NCI-H82 (cell line): Measurements from ENCODE around the gene PRKAR1A.
"Not testable (repeated sequence)": the region's sequence is repeated elsewhere in the genome, so short reads cannot be mapped to it uniquely, and the experiment has no call there.

Experiments used
- DNase-seq: peaks from one replicate; lab custom pipeline; 2025; lab: John Stamatoyannopoulos, UW

PRKAR1A gene

DNA sequence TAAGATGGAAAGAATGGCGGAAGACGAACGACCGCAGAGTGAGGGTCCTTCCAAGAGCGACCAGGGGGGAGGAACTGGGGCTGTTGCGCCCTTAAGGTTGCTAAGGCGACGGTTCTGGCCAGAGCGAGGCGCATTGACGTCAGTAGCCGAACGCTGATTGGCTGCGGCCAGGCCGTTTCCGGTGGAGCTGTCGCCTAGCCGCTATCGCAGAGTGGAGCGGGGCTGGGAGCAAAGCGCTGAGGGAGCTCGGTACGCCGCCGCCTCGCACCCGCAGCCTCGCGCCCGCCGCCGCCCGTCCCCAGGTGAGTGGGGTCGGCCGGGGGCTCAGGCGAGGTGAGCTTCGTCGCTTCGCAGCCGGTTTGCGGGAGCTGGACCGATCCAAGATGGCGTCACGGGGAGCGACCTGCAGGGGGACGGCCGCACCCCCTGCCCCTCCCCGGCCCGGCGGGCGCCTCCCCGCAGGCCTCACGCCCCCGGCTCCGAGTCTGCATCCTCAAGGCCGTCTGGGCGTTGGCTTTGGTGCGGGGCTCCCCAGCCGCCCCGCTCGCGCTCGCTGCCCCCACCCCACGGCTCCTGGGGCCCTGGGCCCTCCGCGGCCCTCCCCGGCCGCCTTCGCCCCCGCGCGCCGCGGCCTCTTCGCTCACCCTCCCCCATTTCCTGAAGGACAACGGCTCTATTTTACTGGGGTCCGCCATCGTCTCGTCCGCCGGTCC is at the start of gene PRKAR1A:
Gene PRKAR1A (plus strand): TSS at position 184 of the 713 bp plus-strand sequence. CDS start 2,970 bp downstream, outside the sequence.
- peak; percentile 98 for DNase-seq

DNA sequence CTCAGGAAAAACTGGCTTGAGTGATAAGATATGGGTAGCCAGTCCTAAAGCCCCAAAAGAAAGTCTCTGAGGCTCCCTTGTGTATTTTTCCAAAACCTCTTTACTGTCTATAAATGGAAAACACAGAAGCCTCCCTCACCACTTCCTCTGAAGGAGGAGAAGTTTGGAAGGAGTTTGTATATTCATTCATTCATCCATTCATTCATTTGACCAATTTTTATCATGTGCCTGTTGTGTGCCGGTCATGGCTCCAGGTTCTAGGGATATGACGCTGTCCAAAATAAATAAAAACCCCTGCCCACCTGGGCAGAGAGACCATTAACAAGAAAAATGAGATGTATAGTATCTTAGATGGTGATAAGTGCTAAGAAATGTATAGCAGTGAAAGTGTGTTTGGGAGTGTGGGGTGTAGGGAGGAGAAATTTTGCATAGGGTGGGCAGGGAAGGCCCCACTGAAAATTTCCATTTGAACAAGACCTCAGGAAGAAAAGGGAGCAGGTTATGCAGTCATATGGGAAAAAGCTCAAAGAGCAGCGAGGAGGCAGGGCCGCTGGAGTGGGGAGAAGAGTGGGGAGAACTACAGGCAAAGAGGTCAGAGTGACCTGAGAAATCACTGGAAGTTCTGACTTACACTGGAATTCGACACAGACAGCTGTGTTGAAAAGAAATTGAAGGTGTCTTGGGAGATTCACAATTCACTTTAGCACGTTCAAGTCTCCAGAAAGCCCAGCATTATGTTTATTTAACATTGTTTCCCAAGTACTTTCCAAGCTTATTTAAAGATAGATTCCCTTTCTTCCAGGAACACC is 48.8 kb upstream of the PRKAR1A start:
- no peak for DNase-seq

DNA sequence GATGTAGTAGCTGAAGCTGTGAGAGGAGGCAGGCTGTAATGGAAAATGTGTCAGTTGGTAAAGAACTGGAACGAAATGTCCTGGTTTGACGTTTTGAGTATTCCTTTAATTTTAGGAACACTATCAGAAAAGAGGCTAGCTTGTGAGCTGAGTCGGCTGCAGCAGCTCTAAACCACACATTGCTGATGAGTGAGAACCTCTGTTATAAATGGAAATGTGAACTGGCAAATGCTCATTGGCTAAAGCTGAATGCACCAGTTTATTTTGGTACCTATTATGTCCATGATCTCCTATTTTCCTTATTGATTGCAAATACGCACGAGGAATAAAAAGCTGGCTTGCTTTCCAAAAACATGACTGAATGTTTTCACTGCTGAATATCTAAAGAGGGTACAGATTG is 43.9 kb upstream of the PRKAR1A start:
- no peak for DNase-seq

DNA sequence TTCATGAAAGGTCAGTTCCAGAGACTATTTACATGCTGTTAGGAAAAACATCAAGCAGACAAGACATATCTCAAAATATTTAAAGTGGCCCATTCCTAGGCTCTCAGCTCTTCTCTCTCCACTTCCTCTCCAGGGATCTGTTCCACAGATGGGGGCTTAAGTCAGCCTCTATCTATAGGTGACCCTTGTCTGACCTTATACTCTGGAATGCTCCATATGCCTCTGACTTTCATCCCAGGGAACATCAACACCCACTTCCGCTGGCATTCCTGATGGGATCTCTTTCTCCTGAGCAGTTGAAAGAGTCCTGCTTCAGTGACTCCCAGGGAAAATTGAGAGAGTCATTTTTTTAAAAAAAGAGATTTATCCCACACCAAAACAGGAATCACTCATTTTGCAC is 43.4 kb upstream of the PRKAR1A start:
- DNase-seq = peak; percentile 73

DNA sequence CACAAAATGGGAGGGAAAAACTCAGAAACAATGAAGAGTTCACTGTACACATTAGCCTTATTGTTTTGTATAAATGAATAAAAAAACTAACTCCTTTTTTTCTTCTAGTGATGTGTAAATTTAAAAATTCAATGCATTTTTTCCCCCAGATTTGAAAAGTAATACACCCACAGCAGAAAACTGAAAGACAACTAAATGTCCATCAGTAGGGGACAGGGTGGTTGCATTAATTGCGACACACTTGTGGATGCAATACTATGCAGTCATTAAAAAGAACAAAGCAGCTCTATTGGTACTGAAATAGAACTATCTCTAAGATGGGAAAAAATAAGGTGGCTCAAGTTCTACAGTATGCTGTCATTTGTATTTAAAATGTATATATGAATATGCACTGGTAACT is 41.3 kb upstream of the PRKAR1A start:
- DNase-seq = no peak

DNA sequence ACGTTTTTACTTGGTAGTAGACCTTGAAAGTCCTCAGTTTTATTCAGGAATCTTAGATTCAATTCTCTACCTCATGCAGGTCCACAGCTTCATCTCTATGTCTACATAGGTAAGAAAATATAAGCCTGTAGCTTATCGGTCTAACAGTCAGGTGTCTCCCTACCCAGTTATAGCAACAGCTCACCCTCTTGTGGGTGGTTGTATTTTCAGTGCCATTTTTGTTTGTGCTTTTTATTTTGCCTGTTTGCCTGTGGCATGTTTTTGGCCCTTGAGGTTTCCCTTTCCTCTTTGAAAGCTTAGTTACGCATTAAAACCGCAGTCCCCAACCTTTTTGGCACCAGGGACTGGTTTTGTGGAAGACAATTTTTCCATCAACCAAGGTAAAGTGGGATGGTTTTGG is 31.3 kb upstream of the PRKAR1A start:
- no peak for DNase-seq

DNA sequence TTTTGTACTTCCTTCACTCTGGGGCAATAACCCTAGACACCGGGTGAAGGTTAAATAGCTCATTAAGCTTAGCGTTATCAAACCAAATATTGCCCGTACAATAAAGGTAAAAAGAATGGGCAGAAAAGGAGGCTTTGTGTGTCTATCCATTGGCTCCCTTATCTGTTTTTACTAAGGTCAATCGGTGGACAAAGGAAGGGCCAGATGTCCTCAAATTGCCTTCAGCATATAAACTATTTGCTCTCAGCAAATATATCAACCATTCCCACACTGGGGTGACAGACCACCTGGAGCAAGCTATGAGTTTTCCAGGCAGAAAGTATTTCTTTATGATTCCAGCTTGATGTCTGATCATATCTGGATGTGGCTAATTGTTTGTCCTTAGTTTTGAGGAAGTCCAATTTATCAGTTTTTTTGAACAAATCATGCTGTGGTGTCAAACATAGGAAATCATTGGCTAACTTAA is 29.6 kb upstream of the PRKAR1A start:
- no peak for DNase-seq

DNA sequence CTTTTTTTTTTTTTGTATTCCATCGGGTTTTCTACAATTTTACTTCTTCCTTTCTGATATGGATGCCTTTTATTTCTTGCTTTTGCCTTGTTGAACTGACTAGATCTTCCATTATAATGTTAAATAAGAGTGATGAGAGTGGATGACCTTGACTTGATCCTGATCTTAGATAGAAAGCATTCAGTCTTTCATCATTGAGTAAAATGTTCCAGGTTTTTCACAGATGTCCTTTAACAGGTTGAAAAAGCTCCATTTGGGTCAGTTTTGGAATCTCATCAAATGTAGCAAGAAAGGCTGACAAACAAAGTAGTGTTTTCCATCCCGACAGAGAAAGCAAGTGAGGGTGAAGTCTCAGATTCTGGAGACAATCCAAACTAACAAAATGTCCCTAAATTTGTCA is 27.8 kb upstream of the PRKAR1A start:
- DNase-seq = no peak

DNA sequence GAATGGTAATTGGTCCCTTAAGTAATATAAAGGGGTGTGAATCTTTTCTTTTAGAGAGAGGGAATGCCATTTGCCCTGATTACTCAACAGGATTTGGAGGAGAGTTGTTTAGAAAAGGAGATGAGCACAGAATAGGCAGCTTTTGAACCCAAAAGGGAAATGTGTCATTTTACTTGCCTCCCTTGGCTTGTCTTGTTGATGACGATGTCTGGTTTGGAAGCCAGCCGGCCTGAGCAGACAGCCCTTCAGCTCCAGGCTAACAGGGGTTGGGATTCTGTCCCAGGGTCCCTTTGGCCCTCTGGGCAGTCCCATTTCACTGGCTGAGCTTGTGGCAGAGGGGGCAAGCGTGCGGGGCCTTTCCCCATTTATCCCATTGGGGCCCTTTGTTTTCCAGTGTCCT is 22.3 kb upstream of the PRKAR1A start:
- DNase-seq = no peak

DNA sequence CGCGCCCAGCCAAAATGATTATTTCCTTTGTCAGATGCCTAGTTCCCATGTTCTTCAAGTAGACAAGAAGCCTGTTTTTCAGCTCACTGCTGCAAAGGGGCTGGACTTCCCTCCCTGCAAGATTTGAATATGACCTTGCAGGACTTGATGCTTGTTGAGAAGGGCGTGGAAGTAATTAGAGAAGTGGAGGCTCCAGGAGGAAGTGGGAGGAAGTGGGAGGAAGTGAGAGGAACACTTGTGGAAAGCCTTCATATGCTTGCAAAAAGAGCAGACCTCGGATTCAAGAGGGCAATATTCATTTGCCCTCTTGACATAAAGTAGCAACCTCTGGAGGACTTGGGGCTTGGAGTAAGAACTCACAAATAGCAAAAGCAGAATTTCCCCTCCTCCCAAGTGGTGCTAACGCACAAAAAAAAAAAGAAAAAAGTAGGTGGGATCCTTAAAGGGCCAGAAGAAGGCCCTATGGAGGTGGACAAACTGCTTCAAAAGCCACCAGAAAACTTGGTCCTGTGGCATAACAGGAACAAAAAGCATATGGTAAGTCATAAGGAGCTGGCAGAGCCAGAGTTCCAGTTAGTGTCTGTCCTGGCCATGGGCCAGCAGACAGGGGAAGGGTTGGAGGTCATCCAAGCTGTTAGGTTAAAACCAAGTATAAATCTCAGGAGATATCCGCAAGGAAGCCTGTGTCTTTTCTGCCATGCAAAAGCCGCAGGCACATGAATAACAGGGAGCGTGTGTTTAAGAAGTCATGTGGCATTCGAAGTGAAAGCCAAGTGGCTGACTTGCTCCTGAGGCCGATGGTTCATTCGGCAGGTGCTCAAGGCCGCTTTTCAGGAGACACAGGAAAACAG is 20.6 kb upstream of the PRKAR1A start:
- peak; percentile 12 for DNase-seq

DNA sequence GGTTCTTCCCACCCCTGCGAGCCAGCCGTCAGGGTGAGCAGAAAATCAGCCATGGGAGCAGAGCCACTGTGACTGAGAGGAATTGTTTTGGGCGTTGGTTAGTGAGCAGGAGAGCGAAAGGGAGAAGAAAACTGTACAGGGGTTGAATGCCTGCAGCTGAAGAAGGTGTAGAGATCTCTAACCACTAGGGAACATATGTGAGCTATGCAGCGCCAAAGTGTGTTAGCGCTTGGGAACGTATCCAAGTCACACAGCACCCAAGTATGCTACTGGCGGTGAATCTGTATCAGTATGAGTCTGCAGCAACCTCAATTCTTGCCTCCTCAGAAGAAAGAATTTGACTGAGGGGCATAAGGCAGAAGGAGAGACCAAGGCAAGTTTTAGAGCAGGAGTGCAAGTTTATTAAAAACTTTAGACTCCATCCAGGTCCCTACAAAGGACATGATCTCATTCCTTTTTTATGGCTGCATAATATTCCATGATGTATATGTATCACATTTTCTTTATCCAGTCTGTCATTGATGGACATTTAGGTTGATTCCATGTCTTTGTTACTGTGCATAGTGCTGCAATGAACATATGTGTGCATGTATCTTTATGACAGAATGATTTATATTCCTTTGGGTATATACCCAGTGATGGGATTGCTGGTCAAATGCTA is 19.7 kb upstream of the PRKAR1A start:
- not testable (repeated sequence) for DNase-seq

DNA sequence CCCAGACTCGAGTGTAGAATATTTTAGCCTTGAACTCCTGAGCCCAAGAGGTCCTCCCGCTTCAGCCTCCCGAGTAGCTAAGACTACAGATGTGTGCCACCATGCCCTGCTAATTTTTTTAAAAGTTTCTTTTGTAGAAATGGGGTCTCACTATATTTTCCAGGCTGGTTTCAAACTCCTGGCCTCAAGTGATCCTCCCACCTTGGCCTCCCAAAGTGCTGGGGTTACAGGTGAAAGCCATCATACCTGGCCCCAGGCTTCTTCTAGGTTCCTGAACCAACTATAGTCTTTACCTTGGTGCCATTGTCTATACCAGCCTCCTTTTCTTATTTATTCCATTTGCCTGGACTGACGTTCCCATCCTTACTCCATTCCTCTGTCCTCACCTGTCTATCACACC is 17.1 kb upstream of the PRKAR1A start:
- DNase-seq = no peak

DNA sequence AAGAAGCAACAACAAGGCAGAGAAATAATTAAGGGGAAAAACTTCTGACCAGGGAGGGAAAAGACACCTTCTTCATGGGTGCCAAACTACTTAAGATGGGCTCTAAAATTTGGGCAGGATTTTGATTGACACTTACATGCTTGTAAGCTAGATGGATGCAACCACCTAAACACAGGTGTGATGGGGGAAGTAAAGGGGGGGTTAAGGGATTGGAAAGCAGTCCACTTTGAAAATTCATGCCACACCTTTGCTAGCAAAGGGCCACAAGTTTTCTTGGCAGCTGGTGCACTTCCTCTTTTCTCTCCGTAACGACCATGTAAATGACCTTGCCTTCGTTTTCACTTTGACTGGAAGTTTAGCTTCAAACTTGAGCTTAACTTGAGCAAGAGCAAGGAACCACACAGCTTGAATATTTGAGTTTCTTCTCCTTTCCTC is 14.3 kb upstream of the PRKAR1A start:
- DNase-seq = no peak

DNA sequence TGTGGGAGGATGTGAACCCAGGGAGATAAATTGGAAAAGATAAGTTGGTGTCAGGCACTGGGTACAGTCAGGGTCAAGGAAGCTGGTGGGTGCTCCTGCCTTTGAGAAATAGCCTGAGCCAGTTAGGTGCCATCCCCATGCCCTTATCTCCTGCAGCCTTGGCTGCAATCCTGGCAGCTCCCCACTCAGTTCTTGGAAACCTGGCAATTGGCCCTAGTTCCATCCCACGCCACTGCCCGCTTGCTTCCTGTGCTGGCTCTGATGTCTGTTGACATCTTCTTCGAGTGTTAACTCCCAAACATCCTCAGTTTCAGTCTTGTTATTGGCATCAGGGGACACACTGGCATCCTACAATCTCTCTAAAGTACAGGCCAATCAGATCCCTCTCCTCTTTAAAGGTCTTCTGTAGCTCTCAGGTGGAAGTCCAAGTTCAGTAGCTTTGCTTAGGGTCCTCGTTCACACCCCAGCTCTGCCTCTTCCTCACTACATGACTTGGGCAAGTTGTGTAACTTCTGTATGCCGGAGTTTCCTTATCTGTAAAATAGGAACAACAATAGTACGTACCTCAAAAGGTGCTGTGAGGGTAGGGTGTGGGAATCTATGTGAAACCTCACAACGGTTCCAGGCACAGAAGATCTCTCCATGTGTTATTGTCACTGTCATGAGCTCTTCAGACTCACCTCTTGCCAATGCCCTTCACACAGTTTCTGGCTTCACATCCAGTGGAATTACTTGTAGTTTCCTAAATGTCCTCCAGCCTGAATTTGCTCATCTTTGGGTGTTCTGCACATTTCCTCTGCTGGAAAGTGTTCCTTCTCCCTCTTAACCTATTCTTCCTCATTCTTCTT is 13.5 kb upstream of the PRKAR1A start:
- DNase-seq = no peak

DNA sequence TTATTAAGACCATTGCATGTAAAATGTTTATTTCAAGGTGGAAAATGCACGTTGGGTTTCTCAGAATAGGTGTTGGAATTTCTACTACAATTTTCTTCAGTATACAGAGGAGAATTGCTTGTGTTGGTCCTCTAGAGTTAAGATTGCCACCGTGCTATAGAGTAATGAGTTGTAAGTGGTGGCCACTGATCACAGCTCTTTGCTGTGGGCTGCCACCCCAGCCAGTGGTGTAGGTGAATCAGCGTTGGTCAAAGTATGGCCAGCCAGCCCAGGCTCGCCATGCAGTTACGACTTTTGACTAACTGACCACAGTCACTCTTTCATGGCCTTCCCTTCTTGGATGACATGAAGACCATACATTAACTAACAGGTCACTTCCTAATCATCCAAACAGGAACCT is 12.6 kb upstream of the PRKAR1A start:
- no peak for DNase-seq

DNA sequence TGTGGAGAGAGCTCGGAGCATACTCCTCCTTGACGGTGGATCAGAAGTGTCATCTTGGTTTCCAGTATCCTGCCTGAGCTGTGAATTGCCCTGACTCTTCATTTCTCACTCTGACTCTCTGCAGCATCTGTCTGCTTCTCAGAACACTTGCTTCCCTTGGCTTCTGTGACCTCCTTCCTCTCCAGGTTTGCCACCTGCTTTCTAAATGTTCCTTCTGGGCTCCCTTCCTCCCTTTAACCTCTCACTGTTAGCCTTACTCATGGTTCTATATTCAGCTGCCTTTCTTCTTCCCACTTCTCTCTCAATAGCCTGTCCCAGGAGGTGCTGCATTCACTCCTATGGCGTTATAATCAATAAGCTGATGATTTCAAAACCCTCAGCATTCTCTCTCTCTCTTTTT is 11.2 kb upstream of the PRKAR1A start:
- no peak for DNase-seq

DNA sequence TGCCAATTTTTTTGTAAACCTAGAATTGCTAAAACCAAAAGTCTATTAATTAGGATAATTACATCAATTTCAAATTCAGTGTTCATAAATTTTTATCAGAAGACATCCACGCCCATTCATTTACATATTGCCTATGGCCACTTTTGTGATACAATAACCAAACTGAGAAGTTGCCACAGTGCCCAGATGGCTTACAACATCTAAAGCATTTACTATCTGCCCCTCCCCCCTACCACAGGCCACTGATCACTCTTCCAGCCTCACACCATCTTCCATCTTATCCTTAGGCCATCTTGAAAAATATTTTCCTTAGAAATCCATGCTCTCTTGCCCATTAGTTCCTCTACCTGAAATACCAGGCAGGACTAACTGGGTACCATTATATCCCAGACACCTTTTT is 6.3 kb upstream of the PRKAR1A start:
- peak; percentile 8 for DNase-seq

DNA sequence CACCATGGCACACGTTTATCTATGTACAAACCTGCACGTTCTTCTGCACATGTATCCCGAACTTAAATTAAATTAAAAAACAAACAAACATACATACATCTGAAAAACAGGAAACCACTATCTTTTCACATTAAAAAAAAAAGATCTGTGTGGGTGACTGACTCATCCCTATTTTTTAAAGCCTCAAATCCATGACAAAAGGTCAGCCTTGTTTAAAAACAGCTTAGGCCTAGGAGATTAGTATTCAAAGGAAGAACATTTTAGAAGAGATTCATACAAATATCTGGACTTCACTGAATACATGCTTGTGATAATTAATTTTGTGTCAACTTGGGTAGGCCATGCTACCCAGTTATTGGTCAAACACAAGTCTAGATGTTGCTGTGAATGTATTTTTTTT is 4.7 kb upstream of the PRKAR1A start:
- DNase-seq = peak; percentile 52

DNA sequence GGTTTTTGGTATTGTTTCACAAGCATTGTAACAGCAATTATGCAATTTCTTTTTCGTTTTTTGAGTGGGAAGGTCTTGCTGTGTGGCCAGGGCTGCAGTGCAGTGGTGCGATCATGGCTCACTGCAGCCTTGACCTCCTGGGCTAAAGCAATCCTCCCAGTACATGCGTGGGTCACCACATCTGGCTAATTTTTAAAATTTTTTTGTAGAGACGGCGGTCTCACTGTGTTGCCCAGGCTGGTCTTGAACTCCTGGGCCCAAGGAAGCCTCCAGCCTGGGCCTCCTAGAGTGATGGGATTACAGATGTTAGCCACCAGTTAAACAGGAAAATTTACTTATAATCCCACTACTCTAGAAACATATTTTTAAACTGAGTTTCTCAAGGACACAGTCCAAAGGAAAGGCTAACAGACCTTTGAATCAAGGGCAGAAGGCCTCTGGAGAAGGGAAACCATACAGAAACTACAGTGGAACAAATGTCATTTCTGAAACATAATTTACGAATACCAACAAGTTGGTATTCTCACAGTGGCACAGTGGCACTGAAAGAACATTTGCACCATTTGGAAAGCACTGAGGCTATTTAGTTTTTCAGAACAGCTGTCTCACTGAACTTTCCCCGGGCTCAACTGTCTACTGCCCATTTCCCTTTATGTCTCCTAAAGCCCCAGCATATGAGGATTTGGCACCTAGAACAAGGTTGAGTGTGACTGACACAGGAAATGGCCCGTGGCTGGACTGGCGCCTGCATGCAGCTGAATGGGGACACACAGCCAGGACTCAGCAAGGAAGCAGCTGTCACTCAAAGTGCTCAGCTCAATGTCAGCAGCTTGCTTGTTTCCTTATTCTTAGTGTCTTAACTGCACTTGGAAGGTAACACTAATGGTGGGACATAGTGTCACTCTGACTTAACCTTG is 2.8 kb upstream of the PRKAR1A start:
- DNase-seq = peak; percentile 70

DNA sequence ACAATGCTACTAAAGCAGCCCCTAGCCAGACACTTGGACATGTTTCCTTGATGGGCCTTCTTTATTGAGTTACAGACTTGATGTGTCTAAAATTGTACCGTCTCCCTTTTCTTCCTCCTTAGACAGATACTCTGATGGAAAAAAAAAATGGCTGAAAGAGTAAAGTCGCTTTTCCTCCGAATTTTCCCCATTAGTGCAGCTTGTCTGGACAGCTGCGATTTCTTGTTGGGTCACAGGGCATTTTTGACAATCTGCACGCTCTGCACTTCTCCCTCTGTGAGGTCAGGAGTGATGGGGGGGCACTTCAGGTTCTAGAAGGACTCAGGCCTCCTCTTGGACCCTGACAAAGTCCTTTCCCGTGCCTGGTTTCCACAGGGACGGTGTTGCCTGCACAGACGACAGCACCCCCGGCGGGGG is 968 bp upstream of the PRKAR1A start:
- no peak for DNase-seq
